Measurements from ENCODE around the gene CCDC167. TPM values are rescaled to one million over a fixed set of nuclear protein-coding genes. Genes with fewer than 3 reads are reported as not detected.

CCDC167 gene
- total and polyA plus RNA-seq, 2 of the 8 experiments (the other 6 are each of a cell fraction or from before 2014, with no cell fraction given) = 11.0 to 26.5 TPM

GRCh38 chr6:37501632-37502491, 2.2 kb upstream of the CCDC167 start:
- Histone ChIP-seq H4K91ac (replicated peaks; ENCODE audit: insufficient read length, low read length) (no peak overlapping the region), H3K79me2 (ENCODE audit: control insufficient read depth in 1 of 2, insufficient read depth in 2 of 2, low read length in 2 of 2) (no peaks in the 10 kb centered on the region), H3K14ac (ENCODE audit: insufficient read length) (no peak overlapping the region), H3K79me1 (ENCODE audit: low read depth, low read length) (no peaks in the 10 kb centered on the region), H2BK15ac (ENCODE audit: low read length) (no peak overlapping the region), H3K27ac (ENCODE audit: low read depth, low read length) (no peak overlapping the region), H3K4me2 (ENCODE audit: insufficient read depth in 1 of 2, low read depth in 2 of 2, low read length in 2 of 2) (no peak overlapping the region), H2AFZ (ENCODE audit: low read length) (no peak overlapping the region), H2AK5ac (ENCODE audit: low read depth, low read length) (no peak overlapping the region; the same call in 1 of the 2 replicates), H3K4ac (replicated peaks; ENCODE audit: insufficient read length, low read depth, low read length) (no peak overlapping the region), H3K9ac (replicated peaks in 1 of 4; ENCODE audit: extremely low read depth in 1 of 4, low read depth in 3 of 4, low read length in 3 of 4) (no peak overlapping the region), H2BK120ac (replicated peaks; ENCODE audit: low read depth, low read length) (no peak overlapping the region), H4K20me1 (replicated peaks in 1 of 2; ENCODE audit: control insufficient read depth in 1 of 2, insufficient read depth in 2 of 2, low read length in 2 of 2) (no peaks in the 10 kb centered on the region), H2BK5ac (ENCODE audit: low read depth, low read length) (no peak overlapping the region), H3K4me3 (ENCODE audit: extremely low read depth in 1 of 4, insufficient read depth in 2 of 4, low read depth in 3 of 4, low read length in 4 of 4) (no peak overlapping the region), H3K23me2 (ENCODE audit: low read depth, low read length) (peaks cover 4% of the 10 kb centered on the region), H2BK12ac (ENCODE audit: low read depth, low read length) (no peak overlapping the region), H3K18ac (ENCODE audit: extremely low read depth, low read length) (no peak overlapping the region), H3K27me3 (replicated peaks in 1 of 4; ENCODE audit: control insufficient read depth in 3 of 4, extremely low read depth in 1 of 4, insufficient read depth in 3 of 4, low read length in 3 of 4) (peaks cover 0 to 11% (median 6%) of the 10 kb centered on the region in 4 experiments; a peak in 4 of 7 replicates), H3K56ac (replicated peaks; ENCODE audit: insufficient read length, low read depth, low read length) (no peak overlapping the region), H3K23ac (ENCODE audit: insufficient read length) (no peak overlapping the region), H3K36me3 (ENCODE audit: control insufficient read depth in 2 of 4, insufficient read depth in 4 of 4, low read length in 3 of 4) (no peaks in the 10 kb centered on the region), H4K5ac (ENCODE audit: insufficient read length, low read depth, low read length) (no peak overlapping the region), H2BK20ac (ENCODE audit: low read length) (no peak overlapping the region), H3K9me3 (ENCODE audit: insufficient read depth in 2 of 2, low read depth in 1 of 2, low read length in 1 of 2) (no peaks in the 10 kb centered on the region), H3K4me1 (replicated peaks in 1 of 4; ENCODE audit: control insufficient read depth in 3 of 4, insufficient read depth in 4 of 4, low read length in 3 of 4) (peaks cover 0 to 5% (median 3%) of the 10 kb centered on the region in 4 experiments; a peak in 4 of 7 replicates), H4K8ac (ENCODE audit: extremely low read depth, insufficient read depth, low read length) (no peak overlapping the region)
- FAIRE-seq = no peak
- 94% methylated on average over 10 of the region's 10 CpGs; no CpG with 5 or more reads in 1 of the 2 experiments for WGBS, 2 experiments (ENCODE audit: extremely low coverage in 1 of 2, insufficient coverage in 1 of 2, insufficient read length in 1 of 2, insufficient replicate concordance in 2 of 2, low coverage in 1 of 2, low lambda C conversion rate in 2 of 2, missing lambda C conversion rate in 1 of 2)
- CTCF ChIA-PET (ENCODE audit: partially characterized antibody) = interaction anchor here (1.0 to 8.0 kb wide), 12 partner anchors 11 to 156 kb away, joined by 3 to 52 read pairs (median 4); no protein-coding TSS in a partner anchor
- POLR2A ChIA-PET (ENCODE audit: partially characterized antibody) = interaction anchor here (0.6 to 2.9 kb wide), 5 partner anchors 9 to 317 kb away, joined by 3 to 6 read pairs (median 4); partner anchors contain the start of gene ZFAND3
- no peak for DNase-seq (ENCODE audit: low read depth in 1 of 2, low spot score in 2 of 2)
- TF ChIP-seq, protein P1, sequence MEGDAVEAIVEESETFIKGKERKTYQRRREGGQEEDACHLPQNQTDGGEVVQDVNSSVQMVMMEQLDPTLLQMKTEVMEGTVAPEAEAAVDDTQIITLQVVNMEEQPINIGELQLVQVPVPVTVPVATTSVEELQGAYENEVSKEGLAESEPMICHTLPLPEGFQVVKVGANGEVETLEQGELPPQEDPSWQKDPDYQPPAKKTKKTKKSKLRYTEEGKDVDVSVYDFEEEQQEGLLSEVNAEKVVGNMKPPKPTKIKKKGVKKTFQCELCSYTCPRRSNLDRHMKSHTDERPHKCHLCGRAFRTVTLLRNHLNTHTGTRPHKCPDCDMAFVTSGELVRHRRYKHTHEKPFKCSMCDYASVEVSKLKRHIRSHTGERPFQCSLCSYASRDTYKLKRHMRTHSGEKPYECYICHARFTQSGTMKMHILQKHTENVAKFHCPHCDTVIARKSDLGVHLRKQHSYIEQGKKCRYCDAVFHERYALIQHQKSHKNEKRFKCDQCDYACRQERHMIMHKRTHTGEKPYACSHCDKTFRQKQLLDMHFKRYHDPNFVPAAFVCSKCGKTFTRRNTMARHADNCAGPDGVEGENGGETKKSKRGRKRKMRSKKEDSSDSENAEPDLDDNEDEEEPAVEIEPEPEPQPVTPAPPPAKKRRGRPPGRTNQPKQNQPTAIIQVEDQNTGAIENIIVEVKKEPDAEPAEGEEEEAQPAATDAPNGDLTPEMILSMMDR (IDR thresholded peaks at IDR 0.05; ENCODE audit: control extremely low read depth in 1 of 3, insufficient read depth in 1 of 3, low read depth in 1 of 3, low read length in 3 of 3) = no peak
- TF ChIP-seq SP2 (IDR thresholded peaks at IDR 0.05; ENCODE audit: low read length) (no peak), TBP (IDR thresholded peaks at IDR 0.05; ENCODE audit: low read depth, low read length) (no peak), PHF8 (conservative IDR thresholded peaks at IDR 0.05; ENCODE audit: low read depth, low read length) (no peak), SAP30 (IDR thresholded peaks at IDR 0.05; ENCODE audit: insufficient read depth, insufficient replicate concordance, low read length) (no peak), SP1 (IDR thresholded peaks at IDR 0.05; ENCODE audit: low read depth, low read length) (no peak), TAF1 (IDR thresholded peaks at IDR 0.05; ENCODE audit: low read depth, low read length) (no peak)
- TF ChIP-seq, protein P2, sequence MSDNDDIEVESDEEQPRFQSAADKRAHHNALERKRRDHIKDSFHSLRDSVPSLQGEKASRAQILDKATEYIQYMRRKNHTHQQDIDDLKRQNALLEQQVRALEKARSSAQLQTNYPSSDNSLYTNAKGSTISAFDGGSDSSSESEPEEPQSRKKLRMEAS (IDR thresholded peaks at IDR 0.05) = no peak
